ENCODE data around the gene DOP1A. TPM values are rescaled to one million over a fixed set of nuclear protein-coding genes. Genes with fewer than 3 reads are reported as not detected.

The DOP1A gene
- total RNA-seq, 1 donor from 2014 or later, result 15.0 TPM

DNA sequence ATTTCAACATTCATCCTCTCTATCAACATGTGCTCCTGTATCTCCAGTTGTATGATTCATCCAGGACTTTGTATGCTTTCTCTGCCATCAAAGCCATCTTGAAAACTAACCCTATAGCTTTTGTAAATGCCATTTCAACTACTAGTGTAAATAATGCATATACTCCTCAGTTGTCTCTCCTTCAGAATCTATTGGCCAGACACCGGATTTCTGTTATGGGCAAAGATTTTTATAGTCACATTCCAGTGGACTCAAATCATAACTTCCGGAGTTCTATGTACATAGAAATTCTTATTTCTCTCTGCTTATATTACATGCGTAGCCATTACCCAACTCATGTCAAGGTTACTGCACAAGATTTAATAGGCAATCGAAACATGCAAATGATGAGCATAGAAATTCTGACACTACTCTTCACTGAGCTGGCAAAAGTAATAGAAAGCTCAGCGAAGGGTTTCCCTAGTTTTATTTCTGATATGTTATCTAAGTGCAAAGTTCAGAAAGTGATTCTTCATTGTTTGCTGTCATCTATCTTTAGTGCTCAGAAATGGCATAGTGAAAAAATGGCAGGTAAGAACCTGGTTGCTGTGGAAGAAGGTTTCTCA is 70.7 kb downstream of the DOP1A start:
- intact Hi-C loops (cut with micrococcal nuclease), result no loop called here

DNA sequence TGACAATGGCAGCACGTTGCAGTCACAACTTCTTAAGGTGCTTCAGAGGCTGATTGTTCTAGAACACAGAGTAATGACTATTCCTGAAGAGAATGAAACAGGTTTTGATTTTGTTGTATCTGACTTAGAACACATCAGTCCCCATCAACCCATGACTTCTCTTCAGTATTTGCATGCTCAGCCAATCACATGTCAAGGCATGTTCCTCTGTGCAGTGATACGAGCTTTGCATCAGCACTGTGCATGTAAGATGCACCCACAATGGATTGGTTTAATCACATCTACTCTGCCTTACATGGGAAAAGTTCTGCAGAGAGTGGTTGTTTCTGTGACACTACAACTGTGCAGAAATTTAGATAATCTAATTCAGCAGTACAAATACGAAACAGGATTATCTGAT is 71.3 kb downstream of the DOP1A start:
- intact Hi-C loops (cut with micrococcal nuclease), result no loop called here

DNA sequence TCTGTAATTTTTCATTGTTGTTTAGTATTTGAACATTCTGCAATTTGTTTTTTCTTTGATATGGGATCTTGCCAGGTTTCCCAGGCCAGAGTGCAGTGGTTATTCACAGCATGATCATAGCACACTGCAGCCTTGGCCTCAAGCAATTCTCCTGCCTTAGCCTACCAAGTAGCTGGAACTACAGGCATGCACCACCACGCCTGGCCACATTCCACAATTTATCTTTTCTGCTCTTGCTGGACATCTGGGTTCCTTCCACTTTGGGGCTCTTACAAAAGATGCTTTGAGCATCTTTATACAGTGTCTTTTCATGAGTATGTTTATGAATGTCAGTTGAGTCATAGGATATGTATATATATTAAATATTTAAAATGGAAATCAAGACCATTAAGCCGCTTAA is 83.6 kb downstream of the DOP1A start:
- intact Hi-C loops (cut with micrococcal nuclease), result loop anchor here (5.0 kb wide), 1 partner anchor 84 kb away; the partner anchor contains the start of genes DOP1A and UBE3D

DNA sequence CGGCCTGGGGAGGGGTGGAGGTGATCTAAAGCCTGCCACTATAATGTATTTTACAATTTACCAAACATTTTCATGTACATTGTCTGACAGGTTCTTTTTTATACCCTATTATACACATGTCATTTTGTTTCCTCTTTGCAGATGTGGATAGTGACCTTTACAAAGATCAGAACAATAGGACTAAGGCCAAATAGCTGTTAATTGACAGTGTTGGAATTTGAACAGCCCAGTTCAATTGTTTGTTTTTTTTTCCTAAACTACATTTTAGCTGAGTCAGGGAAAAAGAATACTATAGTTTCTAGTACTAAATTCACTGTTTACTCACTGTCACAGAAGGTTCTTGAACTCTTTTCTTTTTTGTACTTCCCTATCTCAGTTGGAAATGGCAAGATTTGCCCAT is 85.4 kb downstream of the DOP1A start:
- intact Hi-C loops (cut with micrococcal nuclease), result loop anchor here (5.0 kb wide), 1 partner anchor 86 kb away; the partner anchor contains the start of genes DOP1A and UBE3D

DNA sequence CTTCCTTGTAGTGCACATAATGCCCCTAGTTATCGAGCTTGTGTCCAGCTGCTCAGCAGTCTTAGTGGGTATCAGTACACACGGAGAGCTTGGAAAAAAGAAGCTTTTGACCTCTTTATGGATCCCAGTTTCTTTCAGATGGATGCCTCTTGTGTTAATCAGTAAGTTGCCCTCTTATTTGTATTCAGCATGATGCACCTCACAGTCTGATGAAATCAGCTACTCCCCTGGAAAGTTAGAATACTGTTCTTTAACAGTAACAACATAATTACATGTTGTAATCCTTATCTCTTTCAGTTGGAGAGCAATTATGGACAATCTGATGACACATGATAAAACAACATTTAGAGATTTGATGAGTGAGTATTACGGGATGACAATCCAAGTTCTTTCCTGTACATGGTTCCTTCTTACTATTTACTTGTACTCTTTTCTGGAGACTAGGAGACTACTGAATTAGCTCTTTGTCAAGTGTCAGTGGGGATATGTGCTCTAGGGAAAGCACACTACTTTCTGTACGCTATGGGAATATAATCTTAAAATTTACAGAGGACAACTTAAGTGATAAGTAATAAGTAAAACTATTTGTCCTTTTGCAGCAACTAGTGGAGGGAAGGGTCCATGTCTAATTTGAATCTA is 86.5 kb downstream of the DOP1A start:
- intact Hi-C loops (cut with micrococcal nuclease), result loop anchor here (5.0 kb wide), 1 partner anchor 87 kb away; the partner anchor contains the start of genes DOP1A and UBE3D

DNA sequence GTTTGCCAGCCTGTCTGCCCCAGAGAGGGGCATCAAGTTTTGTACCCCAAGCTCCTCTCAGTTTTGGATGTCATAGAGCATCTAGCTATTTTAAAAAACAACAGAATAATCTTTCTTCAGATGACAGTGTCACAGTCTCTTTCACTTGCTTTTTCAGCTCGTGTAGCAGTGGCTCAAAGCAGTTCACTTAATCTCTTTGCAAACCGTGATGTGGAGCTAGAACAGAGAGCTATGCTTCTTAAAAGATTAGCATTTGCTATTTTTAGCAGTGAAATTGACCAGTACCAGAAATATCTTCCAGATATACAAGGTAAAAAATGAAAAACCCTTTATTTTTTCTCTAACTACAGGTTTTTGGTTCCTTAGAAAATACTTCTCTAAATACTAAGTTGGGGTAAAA is 88.3 kb downstream of the DOP1A start:
- intact Hi-C loops (cut with micrococcal nuclease), result no loop called here

DNA sequence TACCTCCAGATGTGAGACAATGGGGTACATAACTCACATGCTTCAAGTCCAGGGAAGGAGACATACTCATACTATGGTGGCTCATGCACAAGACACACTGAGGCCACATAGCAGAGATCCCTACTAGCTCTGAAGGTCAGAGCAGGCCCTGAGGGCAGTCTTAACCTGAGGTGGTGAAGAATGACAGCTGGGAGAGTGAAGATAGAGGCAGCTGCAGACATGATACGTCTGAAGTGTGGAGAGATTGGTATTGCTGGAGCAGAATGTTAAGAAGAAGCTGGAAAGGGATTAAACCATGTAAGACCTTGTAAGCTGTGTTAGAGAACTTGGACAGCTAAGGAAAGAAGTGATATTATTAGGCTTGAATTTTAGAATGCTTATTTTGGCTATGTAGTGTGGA is 92.7 kb downstream of the DOP1A start:
- intact Hi-C loops (cut with micrococcal nuclease), result no loop called here

DNA sequence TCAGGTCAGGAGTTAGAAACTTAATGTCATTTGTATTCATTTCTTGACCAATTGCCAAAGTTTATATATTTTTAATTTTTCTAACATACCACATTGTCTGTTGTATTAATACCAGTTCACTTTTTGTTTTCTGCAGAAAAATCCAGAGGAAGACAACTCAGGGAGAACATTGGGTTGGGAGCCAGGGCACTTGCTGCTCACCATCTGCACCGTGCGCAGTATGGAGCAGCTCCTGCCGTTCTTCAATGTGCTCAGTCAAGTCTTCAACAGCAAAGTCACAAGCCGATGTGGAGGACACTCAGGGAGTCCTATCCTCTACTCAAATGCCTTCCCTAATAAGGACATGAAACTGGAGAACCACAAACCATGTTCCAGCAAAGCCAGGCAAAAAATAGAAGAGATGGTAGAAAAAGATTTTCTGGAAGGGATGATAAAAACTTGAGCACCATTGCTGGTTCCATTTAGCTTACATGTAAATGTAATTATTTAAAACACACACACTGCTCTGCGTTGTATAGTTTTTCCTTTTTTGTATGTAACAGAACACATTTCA is 100.3 kb downstream of the DOP1A start:
- intact Hi-C loops (cut with micrococcal nuclease), result no loop called here

DNA sequence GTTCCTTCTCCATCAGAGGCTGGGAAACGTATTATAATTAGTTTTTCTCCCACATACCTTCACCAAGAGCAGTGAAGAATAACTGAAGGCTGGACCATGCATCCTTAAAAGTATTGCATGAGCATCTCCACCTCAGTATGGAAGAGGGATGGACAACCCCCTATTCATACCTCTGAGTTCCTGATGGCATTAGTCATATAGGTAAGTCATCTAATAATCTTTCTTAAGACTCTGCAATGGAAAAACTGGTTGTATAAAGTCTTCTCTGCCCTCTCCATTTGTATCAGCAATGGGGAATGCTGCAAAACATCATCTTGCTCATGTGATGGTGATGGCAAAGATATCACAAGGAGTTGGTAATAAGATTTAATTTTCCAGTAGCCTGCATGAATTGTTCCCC is 101.1 kb downstream of the DOP1A start:
- intact Hi-C loops (cut with micrococcal nuclease), result no loop called here

DNA sequence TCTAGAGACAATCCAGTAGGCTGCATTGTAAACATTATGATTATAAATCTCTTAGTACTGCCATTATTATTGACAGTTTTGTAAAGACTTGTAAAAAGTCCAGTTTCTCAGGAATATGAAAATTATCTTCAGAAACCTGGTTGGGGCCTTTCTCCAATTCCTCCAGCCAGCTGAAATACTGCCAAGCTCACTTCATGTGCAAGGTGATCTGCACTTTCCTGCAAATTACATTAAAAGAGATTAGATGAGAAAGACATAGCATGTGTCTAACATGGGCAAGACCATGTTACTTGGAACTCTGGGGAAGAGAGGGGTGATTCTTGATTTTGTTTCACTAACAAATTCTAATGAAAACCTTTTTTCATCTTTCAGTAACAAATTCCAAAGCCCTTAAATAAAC is 101.6 kb downstream of the DOP1A start:
- intact Hi-C loops (cut with micrococcal nuclease), result no loop called here

DNA sequence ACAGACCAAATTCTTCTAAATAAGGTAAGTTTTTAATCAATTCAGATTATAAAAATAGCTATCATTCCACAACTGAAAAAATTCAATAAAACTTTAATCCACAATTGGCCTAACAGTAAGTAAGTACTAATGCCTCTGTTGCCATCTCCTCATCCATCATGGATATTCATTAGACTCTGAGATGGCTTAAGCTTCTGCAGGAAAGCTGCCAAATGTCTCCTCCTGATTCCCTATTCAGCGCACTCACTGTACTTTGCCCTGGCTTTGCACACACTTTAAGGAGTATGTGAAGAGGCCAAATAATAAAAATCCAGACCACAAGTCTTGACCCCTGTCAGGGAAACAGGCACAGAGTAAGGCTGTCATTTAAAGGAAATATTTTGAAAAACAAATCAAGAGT is 102.0 kb downstream of the DOP1A start:
- intact Hi-C loops (cut with micrococcal nuclease), result no loop called here

DNA sequence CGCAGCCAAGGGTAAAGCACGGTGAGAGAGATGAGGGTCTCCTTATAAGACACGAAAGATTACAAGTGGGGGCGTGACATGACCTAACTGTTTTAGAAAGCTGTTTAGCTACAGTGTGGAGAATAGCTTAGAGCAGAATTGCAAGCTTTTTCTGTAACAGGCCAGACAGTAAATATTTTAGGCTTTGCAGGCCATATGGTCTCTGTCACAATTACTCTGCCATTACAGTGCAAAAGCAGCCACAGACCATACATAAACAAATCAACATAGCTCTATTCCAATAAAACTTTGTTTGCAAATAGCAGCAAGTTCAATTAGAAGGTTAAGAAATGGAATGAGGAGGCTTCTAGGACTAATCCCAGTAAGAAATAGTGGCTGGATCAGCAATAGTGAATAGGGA is 108.8 kb downstream of the DOP1A start:
- intact Hi-C loops (cut with micrococcal nuclease), result no loop called here

DNA sequence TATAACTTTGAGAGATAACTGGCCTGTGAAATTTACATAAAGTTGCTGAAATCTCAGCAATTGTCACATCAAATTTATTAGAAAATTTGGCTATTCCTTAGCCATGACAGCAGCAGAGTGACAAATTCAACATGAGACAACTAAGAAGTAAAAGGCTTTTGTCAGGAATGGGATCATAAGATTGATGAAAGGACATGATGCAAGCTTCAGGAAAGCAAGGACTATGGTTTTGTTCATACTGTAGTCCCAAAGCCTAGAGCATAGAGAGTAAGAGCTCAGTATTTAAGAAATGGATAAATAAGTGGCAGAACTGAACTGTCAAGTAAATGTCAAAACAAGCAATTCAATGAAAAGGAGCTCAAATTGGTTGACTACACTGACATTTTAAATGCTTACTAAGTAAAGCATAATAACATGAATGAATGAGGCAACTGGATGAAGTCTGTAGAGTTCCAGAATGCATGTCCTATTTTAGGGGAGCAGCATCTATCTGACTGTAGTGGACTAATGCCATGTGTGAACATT is 113.0 kb downstream of the DOP1A start:
- intact Hi-C loops (cut with micrococcal nuclease), result no loop called here

DNA sequence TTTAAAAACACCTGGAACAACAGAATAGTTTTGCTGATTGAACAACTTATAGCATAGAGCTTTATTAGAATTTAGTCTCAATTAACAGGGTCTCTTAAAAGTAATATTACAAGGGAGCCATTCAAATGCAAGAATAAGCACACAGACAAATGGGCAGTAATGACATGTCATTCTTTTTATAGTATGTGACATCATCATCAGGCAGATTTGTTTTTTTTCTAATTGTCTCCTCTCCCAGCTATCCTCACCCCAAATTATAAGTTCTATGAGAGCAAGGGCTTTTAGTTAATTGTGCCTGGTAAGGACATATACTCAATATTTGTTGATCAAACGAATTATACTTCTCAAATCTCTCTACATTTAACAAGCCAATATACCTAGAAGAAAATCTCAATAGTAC is 114.6 kb downstream of the DOP1A start:
- intact Hi-C loops (cut with micrococcal nuclease), result no loop called here

DNA sequence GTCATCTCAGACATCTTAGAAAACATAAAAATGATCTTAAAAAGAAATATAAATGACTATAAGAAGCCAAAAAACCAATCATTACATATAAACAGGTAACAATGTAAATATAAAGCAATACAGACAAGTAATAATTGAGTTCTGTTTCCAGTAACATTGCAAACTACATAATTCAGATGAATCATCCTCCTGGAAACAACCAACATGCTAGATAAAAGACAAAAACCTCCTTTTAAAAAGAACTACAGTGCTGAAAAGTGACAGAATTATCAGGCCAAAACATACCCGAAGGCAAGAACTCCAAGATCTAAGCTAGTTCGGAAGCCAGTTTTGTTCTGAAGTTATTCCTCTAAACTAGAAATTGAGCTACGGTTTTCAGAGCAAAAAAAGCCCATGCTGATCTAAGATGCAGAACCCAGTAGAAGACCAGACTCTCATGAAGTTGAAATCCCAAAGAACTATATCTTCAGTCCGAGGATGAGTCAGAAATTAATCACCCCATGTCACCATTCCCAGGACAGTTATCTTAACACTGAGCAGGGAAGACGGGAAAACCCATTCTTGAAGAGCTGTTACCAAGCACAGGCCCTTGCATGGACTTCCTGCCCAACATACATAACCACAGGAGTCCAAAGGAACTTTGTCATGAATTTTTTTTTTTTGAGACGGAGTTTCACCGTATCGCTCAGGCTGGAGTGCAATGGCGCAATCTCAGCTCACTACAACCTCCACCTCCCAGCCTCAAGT is 115.8 kb downstream of the DOP1A start:
- intact Hi-C loops (cut with micrococcal nuclease), result no loop called here

DNA sequence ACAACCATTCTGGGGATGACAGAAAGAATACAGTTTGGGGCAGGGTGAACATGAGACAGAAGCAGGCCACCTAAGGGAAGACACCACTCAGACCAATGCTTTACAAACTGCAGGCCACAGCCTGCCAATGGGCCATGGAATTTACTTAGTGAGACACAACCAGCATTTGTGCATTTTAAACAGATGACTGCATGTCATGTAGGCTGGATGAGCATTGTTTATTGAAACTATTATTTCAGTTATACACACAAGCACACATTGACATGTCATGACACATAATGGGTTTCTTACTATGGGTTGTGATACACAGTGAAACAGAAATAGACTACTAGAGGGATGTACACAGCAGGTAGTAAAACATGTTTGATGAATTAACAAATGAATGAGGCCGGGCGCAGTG is 117.6 kb downstream of the DOP1A start:
- intact Hi-C loops (cut with micrococcal nuclease), result no loop called here

DNA sequence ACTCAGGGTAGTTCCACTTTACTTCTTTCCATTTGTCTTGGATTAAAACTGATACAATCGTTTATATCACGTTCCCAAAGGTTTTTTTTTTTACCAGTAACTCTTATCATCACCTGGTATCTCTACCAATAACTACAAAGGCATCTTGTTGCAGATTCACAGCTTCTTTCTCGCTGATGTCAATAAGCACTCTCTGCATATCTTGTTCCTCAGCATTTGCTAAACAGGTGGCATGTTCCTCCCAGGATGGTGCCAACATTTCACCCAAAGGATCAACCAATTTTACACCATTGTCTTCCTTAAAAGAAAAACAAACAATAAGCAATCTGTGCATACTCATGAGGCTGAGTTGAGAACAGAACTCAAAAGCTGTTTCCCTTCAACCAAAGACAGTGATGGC is 121.0 kb downstream of the DOP1A start:
- intact Hi-C loops (cut with micrococcal nuclease), result no loop called here

DNA sequence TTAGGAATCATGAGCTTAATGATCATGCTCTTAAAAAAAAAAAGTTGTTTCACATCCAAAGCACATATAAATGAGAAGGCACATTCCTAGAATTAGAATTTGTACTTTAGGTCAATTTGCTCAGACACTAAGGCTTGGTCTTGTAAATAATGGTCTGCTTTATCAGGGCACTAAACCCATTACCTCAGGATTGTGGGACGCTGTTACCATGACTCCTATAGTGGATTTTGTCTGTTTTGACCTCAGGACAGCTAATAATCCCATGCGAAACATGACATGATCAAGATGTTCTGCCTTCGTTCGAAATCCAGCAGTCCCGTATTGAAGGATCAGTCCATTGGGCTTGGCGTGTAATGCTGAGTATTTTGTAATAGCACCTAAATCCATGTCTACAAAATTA is 123.2 kb downstream of the DOP1A start:
- intact Hi-C loops (cut with micrococcal nuclease), result loop anchor here (5.0 kb wide), 1 partner anchor 1438 kb away; the partner anchor contains the start of gene TENT5A

DNA sequence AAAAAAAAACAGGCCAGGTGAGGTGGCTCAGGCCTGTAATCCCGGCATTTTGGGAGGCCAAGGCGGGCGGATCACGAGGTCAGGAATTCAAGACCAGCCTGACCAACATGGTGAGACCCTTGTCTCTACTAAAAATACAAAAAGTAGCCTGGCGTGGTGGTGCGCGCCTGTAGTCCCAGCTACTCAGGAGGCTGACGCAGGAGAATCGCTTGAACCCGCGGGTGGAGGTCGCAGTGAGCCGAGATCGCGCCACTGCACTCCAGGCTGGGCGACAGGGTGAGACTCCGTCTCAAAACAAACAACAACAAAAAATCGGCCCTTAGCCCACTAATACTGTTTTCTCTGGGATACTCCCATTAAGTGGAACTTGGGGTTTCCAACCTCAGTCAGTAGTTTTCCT is 124.5 kb downstream of the DOP1A start:
- intact Hi-C loops (cut with micrococcal nuclease), result loop anchor here (5.0 kb wide), 1 partner anchor 1440 kb away; the partner anchor contains the start of gene TENT5A

DNA sequence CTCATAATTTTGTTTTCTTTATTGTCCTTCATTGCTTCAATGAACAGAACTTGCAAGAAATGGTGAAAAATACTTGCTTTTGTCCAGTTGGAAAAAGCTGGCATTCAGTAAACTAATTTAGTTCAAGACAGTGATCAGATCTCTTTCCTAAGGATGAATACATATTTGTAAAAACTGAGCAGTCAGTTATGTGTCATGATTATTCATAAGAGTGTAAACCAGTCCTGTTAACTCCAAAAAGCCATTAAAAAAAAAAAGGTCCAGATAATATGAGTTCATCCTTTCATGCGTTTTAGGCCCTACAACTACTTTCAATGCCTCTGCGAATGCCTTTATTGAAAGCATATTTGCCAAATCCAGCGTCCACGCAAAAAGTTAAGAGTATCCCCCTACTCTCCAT is 125.0 kb downstream of the DOP1A start:
- intact Hi-C loops (cut with micrococcal nuclease), result loop anchor here (5.0 kb wide), 1 partner anchor 1440 kb away; the partner anchor contains the start of gene TENT5A

DNA sequence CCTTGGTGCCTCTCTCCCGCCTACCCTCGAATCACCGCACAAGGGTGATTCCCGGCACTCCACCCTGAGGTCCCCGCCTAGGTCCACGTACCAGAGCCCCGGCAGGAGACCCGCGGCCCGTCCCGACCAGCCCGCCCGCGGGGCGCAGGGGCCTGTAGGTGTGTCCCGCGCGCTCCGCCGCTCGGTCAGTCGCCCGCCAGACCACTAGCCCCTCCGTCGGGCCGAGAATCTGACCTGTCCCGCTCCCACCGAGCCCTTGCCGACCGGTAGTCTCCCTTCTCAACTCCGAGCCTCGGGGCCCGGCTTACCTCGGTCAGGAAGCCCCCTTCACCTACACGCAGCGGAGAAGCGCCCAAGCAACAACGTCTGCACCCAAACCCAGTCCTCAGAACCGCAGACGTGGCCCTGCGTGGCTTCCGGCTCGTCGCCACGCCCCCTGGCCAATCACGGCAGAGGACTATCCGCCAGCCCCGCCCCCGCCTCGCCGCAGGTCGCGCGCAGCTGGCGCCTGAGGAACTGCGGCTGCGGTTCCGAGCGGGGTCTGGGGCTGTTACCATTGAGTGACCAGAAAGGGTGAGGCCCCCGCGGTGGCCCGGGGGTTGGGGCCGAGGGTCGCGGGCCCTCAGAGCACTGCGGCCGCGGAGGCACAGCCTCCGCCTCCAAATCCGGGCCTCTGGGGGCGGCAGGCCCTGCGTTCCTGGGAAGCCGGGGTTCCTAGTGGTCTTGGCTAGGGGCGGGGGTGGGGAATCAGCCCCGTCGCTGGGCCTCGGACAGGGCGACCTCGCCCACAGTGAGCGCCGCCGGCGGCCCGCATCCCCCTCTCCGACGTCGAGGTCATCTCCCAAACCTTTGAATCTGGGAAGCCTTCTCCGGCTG is 125.6 kb downstream of the DOP1A start, which contains the start of the genes PGM3 and RWDD2A:
PGM3 (minus strand) TSS at position 395 of the 876 bp plus-strand sequence. CDS start 2,253 bp downstream, outside the sequence.
RWDD2A (plus strand) TSS at position 487 of the 876 bp plus-strand sequence. CDS start 1,095 bp downstream, outside the sequence.
- intact Hi-C loops (cut with micrococcal nuclease), result loop anchor here (1.0 to 5.0 kb wide), 6 partner anchors 22 to 1441 kb away; partner anchors contain the start of genes CEP162, CYB5R4, DOP1A and IBTK
